Heart left ventricle (tissue), 13 donors: Measurements from ENCODE around the gene LFNG.

ENCODE experiments used
- CTCF ChIP-seq, 12 donors: fragments of 200-600 bp; sonication (generic) in 4 of 12; IDR thresholded peaks; one replicate each; pipeline versions ENCODE4 v1.5.0 to v1.8.0; 2018 to 2022; ENCODE audit warnings: antibody characterized with exemption in 12 of 12, mild to moderate bottlenecking in 5 of 12
- POLR2A ChIP-seq, 2 donors: fragments of 450-650 bp; IDR thresholded peaks; one replicate each; pipeline ENCODE4 v1.6.1; 2017; ENCODE audit warnings: antibody characterized with exemption in 2 of 2, mild to moderate bottlenecking in 2 of 2, moderate library complexity in 2 of 2
- donor health status: ischemic (EF 13 %, LVEDD 7.1; RV severe dilation, severe dysfunction).
- donor health status: DM: no; HTN: yes; CAD: no.
- donor health status: DM: no; HTN: no; CAD: no.
- donor health status: ischemic (EF 25% LVEDD 6.9; RV normal size, moderate dysfunction).
- donor health status: ischemic (EF 25% LVEDD 5.7; RV mildly dilated, moderate dysfunction).
- donor health status: ischemic (EF 35%, LVEDD 5.7; RV mildly dilated, moderate dysfunction).
- donor health status: nonischemic (EF 11% LVEDD 7.7; RV severe dilation, severe dysfunction).
- donor health status: DM: yes; HTN: yes; CAD: no.
- donor health status: PGD.
- donor health status: ischemic (EF 29% LVEDD 5.4; RV normal size, mild dysfunction).
- donor health status: nonischemic (EF 23%, LVEDD 6.1; RV moderate dilation, normal function).

DNA sequence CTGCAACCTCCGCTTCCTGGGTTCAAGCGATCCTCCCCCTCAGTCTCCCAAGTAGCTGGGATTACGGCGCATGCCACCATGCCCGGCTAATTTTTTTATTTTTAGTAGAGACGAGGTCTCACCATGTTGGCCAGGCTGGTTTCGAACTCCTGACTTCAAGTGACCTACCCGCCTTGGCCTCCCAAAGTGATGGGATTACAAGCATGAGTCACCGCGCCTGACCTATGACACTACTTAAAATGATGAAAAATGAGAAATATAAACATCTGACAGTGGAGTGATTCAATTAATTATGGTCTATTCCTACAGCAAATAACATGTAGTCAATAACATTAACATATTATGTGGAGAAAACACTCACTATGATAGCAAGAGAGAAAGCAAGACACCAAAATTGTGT, 33.5 kb downstream of the LFNG start:
- no peak for TF ChIP-seq CTCF (IDR thresholded peaks at IDR 0.05)
- TF ChIP-seq POLR2A (IDR thresholded peaks at IDR 0.05) = no peak
